ENCODE measurements around the gene PICK1.

The PICK1 gene

GRCh38 chr22:38120359-38121110, 63.3 kb downstream of the PICK1 start:
- DNase-seq: no peak

GRCh38 chr22:38122616-38123015, 65.4 kb downstream of the PICK1 start:
- no peak for DNase-seq

- DNase-seq: no peak
These were observed 67.2 kb downstream of the PICK1 start for GRCh38 chr22:38124236-38124974.

GRCh38 chr22:38125038-38125610, 67.9 kb downstream of the PICK1 start:
- no peak for DNase-seq
